ENCODE results near the gene CDC25B. TPM values are rescaled to one million over a fixed set of nuclear protein-coding genes. Genes with fewer than 3 reads are reported as not detected.
A peak's percentile ranks its signal among the peaks of the same experiment; 100 is the strongest.

The CDC25B gene
- total and polyA plus RNA-seq, 2 of the 13 experiments (the other 11 are each of a cell fraction or from before 2014, with no cell fraction given), result 14.5 to 19.4 TPM

- Histone ChIP-seq H3K9me3 (ENCODE audit: low read length) (no peaks in the 10 kb centered on the region), H3K4me3 (replicated peaks in 1 of 3; ENCODE audit: insufficient read depth in 1 of 3, low read depth in 2 of 3, low read length in 3 of 3) (peak within 1 kb of the TSS; percentile 72 to 93 (median 89)), H2AFZ (ENCODE audit: low read length) (no peak within 1 kb of the TSS), H3K36me3 (replicated peaks in 1 of 2; ENCODE audit: control insufficient read depth in 1 of 2, insufficient read depth in 2 of 2, low read length in 2 of 2) (no peaks in the 10 kb centered on the region), H3K4me2 (ENCODE audit: low read depth, low read length) (peak within 1 kb of the TSS; percentile 97), H3K4me1 (ENCODE audit: insufficient read depth, low read length) (peaks cover 74% of the 10 kb centered on the region), H3K9ac (ENCODE audit: insufficient read depth, low read depth, low read length) (peak within 1 kb of the TSS; percentile 81), H3K79me2 (ENCODE audit: insufficient read depth, low read length) (peaks cover 22% of the 10 kb centered on the region), H3K27ac (ENCODE audit: extremely low read length, insufficient read depth, low read length) (peak within 1 kb of the TSS; percentile 75), H3K27me3 (ENCODE audit: control insufficient read depth in 1 of 2, insufficient read depth in 2 of 2, low read length in 2 of 2) (no peaks in the 10 kb centered on the region), H4K20me1 (ENCODE audit: insufficient read depth, low read length) (no peaks in the 10 kb centered on the region)
- ATAC-seq (peak; percentile 92), FAIRE-seq (peak; percentile 87), DNase-seq (ENCODE audit: low spot score) (peak; percentile 99)
- intact Hi-C loops (cut with micrococcal nuclease; ENCODE audit: unreplicated experiment), result loop anchor here (1.0 kb wide), 2 partner anchors 14 kb away; partner anchors contain the start of gene SPEF1
- POLR2A ChIA-PET, result interaction anchor here (0.7 to 3.4 kb wide), 25 partner anchors 8 to 368 kb away, joined by 3 to 74 read pairs (median 4); partner anchors contain the start of genes AP5S1, CDC25B, CENPB and MAVS
- BruUV-seq (replicated peaks), result no TSS peak
- WGBS (ENCODE audit: low lambda C conversion rate), result 2% methylated on average over 62 of the region's 80 CpGs
- in situ Hi-C loops (cut with HindIII; ENCODE audit: extremely low pct_ligation_motif_present, low pct_unique_long_range_greater_than_20kb), result no loop called here
- CTCF ChIA-PET (ENCODE audit: low intra/inter-chr PET ratio, low total read pairs), result interaction anchor here (1.0 to 2.7 kb wide), 7 partner anchors 10 to 91 kb away, joined by 3 to 11 read pairs (median 7); partner anchors contain the start of genes AP5S1 and SPEF1
- TF ChIP-seq ZNF333 (CRISPR knock-in tag; IDR thresholded peaks at IDR 0.05; ENCODE audit: borderline replicate concordance), result peak; percentile 55; the same call in 1 of the 2 replicates
- no peak for TF ChIP-seq SIN3B (IDR thresholded peaks at IDR 0.05; ENCODE audit: low read length)
- peak; percentile 95 for TF ChIP-seq ZNF747 (CRISPR knock-in tag; IDR thresholded peaks at IDR 0.05; ENCODE audit: borderline replicate concordance)
- no peak for TF ChIP-seq SMC3 (IDR thresholded peaks at IDR 0.05; ENCODE audit: low read length)
- 0 out of 2 replicates have a peak, but pooled peaks have one; percentile 53 for TF ChIP-seq ZC3H13 (CRISPR knock-in tag; IDR thresholded peaks at IDR 0.05)
- TF ChIP-seq MAFF (IDR thresholded peaks at IDR 0.05; ENCODE audit: low read depth, low read length), result no peak
- TF ChIP-seq MED1 (CRISPR knock-in tag; IDR thresholded peaks at IDR 0.05), result no peak; the same call in 1 of the 2 replicates
- TF ChIP-seq NFE2L1 (CRISPR knock-in tag; IDR thresholded peaks at IDR 0.05; ENCODE audit: borderline replicate concordance), result no peak
- TF ChIP-seq HOMEZ (CRISPR knock-in tag; IDR thresholded peaks at IDR 0.05; ENCODE audit: low read depth), result peak; percentile 60; the same call in 1 of the 2 replicates
- peak; percentile 77; the same call in 1 of the 2 replicates for TF ChIP-seq ZNF740 (CRISPR knock-in tag; IDR thresholded peaks at IDR 0.05)
- TF ChIP-seq NR2C2 (CRISPR knock-in tag; IDR thresholded peaks at IDR 0.05; ENCODE audit: borderline replicate concordance), result peak; percentile 80
- peak; percentile 62 for TF ChIP-seq ELF3 (CRISPR knock-in tag; IDR thresholded peaks at IDR 0.05)
- peak; percentile 89 for TF ChIP-seq TAF1 (CRISPR knock-in tag; IDR thresholded peaks at IDR 0.05)
- peak; percentile 95 for TF ChIP-seq SAP130 (CRISPR knock-in tag; IDR thresholded peaks at IDR 0.05; ENCODE audit: low read depth)
- no peak for TF ChIP-seq ZNF75D (CRISPR knock-in tag; IDR thresholded peaks at IDR 0.05; ENCODE audit: borderline replicate concordance)
- TF ChIP-seq TARDBP (CRISPR knock-in tag; IDR thresholded peaks at IDR 0.05), result peak; percentile 75; the same call in 1 of the 2 replicates
- peak; percentile 88 for TF ChIP-seq ASH2L (IDR thresholded peaks at IDR 0.05; ENCODE audit: insufficient read length, low read depth, low read length)
- no peak for TF ChIP-seq ZFP62 (CRISPR knock-in tag; IDR thresholded peaks at IDR 0.05)
- no peak for TF ChIP-seq PLRG1 (conservative IDR thresholded peaks at IDR 0.05)
- no peak for TF ChIP-seq GRHL1 (CRISPR knock-in tag; conservative IDR thresholded peaks at IDR 0.05)
- peak; percentile 40; the same call in 1 of the 2 replicates for TF ChIP-seq ZNF317 (CRISPR knock-in tag; IDR thresholded peaks at IDR 0.05)
Measured at GRCh38 chr20:3767427-3768341, 28.4 kb upstream of the CDC25B start, which contains the start of gene ADISSP. TSS of gene ADISSP (minus strand) at chr20:3767753. CDS start at chr20:3760100, 7,653 bp downstream.

All from HepG2 (cell line).